CD4-positive, CD25-positive, alpha-beta regulatory T cell (primary cell): ENCODE measurements around the gene CNOT3. TPM values are rescaled to one million over a fixed set of nuclear protein-coding genes. Genes with fewer than 3 reads are reported as not detected.
"Not testable (repeated sequence)": the region's sequence is repeated elsewhere in the genome, so short reads cannot be mapped to it uniquely, and the experiment has no call there.

Source experiments
- ATAC-seq, 2 donors: fragments of 150-1000 bp; cut with Tn5 transposase; one replicate each; pipeline ENCODE4 v1.10.0; 2021; ENCODE audit warnings: low read depth in 2 of 2, moderate number of reproducible peaks in 2 of 2, moderate library complexity in 1 of 2
- DNase-seq, 3 donors: peaks; one replicate each; pipeline versions ENCODE4 v3.0.0 to v3.0.0-alpha.2; 2012 to 2022; ENCODE audit warnings: mixed read lengths in 1 of 3
- H3K27ac ChIP-seq: one replicate; pipeline ENCODE4 v1.7.0; 2013; ENCODE audit warnings: mild to moderate bottlenecking, low read length; ENCODE audit not compliant: insufficient read depth, poor library complexity, severe bottlenecking
- H3K27me3 ChIP-seq: one replicate; pipeline ENCODE4 v1.7.0; 2013; ENCODE audit warnings: low read length; ENCODE audit not compliant: control insufficient read depth, insufficient read depth
- H3K36me3 ChIP-seq: one replicate; pipeline ENCODE4 v1.7.0; 2013; ENCODE audit warnings: mild to moderate bottlenecking, low read length, moderate library complexity; ENCODE audit not compliant: control insufficient read depth, insufficient read depth
- H3K4me1 ChIP-seq: 2 replicates; pipeline ENCODE4 v1.7.0; 2013; ENCODE audit warnings: mild to moderate bottlenecking, low read length; ENCODE audit not compliant: insufficient read depth, control insufficient read depth, poor library complexity, severe bottlenecking
- H3K4me3 ChIP-seq: one replicate; pipeline ENCODE4 v1.7.0; 2013; ENCODE audit warnings: low read depth, mild to moderate bottlenecking, low read length, moderate library complexity
- H3K9me3 ChIP-seq, 2 experiments: 1 replicate in 1 of 2; 2 replicates in 1 of 2; pipeline ENCODE4 v1.7.0; 2013; ENCODE audit warnings: low read length in 2 of 2, mild to moderate bottlenecking in 1 of 2, moderate library complexity in 1 of 2; ENCODE audit not compliant: control insufficient read depth in 2 of 2
- H3K27ac Mint-ChIP-seq, 3 donors: one replicate each; pipeline ENCODE4 v1.8.0; 2020 to 2022; ENCODE audit warnings: mild to moderate bottlenecking in 3 of 3, mixed read lengths in 3 of 3, moderate library complexity in 2 of 3
- H3K27me3 Mint-ChIP-seq: one replicate; pipeline ENCODE4 v1.8.0; 2022; ENCODE audit warnings: mild to moderate bottlenecking, mixed read lengths
- H3K36me3 Mint-ChIP-seq: one replicate; pipeline ENCODE4 v1.8.0; 2020; ENCODE audit warnings: mixed read lengths
- H3K4me1 Mint-ChIP-seq, 4 donors: one replicate each; pipeline ENCODE4 v1.8.0; 2020 to 2022; ENCODE audit warnings: mixed read lengths in 4 of 4, mild to moderate bottlenecking in 1 of 4
- H3K4me3 Mint-ChIP-seq, 4 donors: one replicate each; pipeline ENCODE4 v1.8.0; 2020 to 2022; ENCODE audit warnings: mild to moderate bottlenecking in 4 of 4, mixed read lengths in 4 of 4, moderate library complexity in 3 of 4
- H3K9me3 Mint-ChIP-seq, 7 donors: one replicate each; pipeline ENCODE4 v1.8.0; 2020 to 2022; ENCODE audit warnings: mixed read lengths in 7 of 7, mild to moderate bottlenecking in 3 of 7, moderate library complexity in 2 of 7
- polyA plus RNA-seq, 4 donors: library from polyadenylated mRNA; unstranded; fragments of 300-500 nt; fragmentation: Illumina TruSeq; gene quantifications; one replicate each; pipeline ENCODE4 v1.2.3, GENCODE V29; 2021
- total RNA-seq: library from RNA; stranded (reverse); gene quantifications from one replicate; pipeline ENCODE4 v1.2.3, GENCODE V29; 2022

The CNOT3 gene
- total and polyA plus RNA-seq, 5 donors from 2014 or later, result 3.9 to 56.9 (median 6.1) TPM

DNA sequence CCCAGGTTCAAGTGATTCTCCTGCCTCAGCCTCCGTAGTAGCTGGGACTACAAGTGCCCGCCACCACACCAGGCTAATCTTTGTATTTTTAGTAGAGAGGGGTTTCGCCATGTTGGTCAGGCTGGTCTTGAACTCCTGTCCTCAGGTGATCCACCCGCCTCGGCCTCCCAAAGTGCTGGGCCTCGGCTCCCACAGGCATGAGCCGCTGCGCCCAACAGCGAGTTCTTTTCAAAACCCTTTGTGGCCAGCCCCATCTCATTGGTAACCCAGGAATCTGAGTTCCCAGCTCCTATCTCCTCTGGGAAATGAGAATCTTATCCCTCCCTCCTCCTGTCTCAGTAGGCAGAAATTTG lies 37.7 kb upstream of the CNOT3 start:
- H3K4me3 ChIP-seq, H3K27me3 ChIP-seq, H3K9me3 ChIP-seq, H3K36me3 Mint-ChIP-seq, H3K27ac ChIP-seq, ATAC-seq, DNase-seq, H3K27ac Mint-ChIP-seq, H3K9me3 Mint-ChIP-seq, H3K36me3 ChIP-seq: not testable (repeated sequence)
- H3K4me1 Mint-ChIP-seq, result peaks cover 9 to 34% (median 16%) of the 10 kb centered on the region in 4 donors
- H3K27me3 Mint-ChIP-seq, result peaks cover 12% of the 10 kb centered on the region
- H3K4me1 ChIP-seq, result peaks cover 19% of the 10 kb centered on the region
- H3K4me3 Mint-ChIP-seq, result peak overlapping the region in 1 of 4 donors; percentile 43

DNA sequence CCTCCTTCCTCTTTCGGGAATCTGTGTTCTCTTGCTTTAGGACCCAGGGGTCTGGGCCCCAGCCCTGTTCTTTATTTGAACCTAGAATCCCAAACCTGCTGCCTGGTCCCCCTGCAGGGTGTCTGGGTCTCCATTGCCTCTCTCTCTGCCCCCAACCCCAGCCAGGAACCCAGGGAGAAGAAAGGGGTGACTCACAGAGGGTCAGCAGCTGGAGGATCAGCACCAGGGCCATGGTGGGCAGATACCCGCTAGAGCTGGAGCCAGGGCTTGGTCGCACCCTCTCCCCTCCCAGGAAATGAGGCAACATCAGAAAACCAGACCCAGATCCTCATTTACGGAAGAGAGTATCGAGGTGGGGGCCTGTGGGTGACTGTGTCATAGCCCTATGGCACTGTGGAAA lies 37.0 kb upstream of the CNOT3 start, which contains the start of gene OSCAR:
TSS of gene OSCAR (minus strand) at position 243 of the 400 bp plus-strand sequence. CDS start at position 232, 11 bp downstream.
- peaks cover 3% of the 10 kb centered on the region for H3K36me3 Mint-ChIP-seq
- DNase-seq (no peak), ATAC-seq (no peak)
- H3K4me1 Mint-ChIP-seq, result peaks cover 11 to 39% (median 17%) of the 10 kb centered on the region in 4 donors
- Histone ChIP-seq H3K4me1 (peaks cover 16% of the 10 kb centered on the region), H3K9me3 (no peaks in the 10 kb centered on the region), H3K4me3 (no peak within 1 kb of the TSS), H3K27me3 (no peaks in the 10 kb centered on the region), H3K36me3 (peaks cover 3% of the 10 kb centered on the region), H3K27ac (no peak within 1 kb of the TSS)
- H3K9me3 Mint-ChIP-seq, result no peaks in the 10 kb centered on the region
- peak within 1 kb of the TSS; percentile 53 to 99 (median 74) for H3K4me3 Mint-ChIP-seq
- H3K27me3 Mint-ChIP-seq, result peaks cover 12% of the 10 kb centered on the region
- H3K27ac Mint-ChIP-seq, result peak within 1 kb of the TSS; percentile 8 to 65 (median 49)

DNA sequence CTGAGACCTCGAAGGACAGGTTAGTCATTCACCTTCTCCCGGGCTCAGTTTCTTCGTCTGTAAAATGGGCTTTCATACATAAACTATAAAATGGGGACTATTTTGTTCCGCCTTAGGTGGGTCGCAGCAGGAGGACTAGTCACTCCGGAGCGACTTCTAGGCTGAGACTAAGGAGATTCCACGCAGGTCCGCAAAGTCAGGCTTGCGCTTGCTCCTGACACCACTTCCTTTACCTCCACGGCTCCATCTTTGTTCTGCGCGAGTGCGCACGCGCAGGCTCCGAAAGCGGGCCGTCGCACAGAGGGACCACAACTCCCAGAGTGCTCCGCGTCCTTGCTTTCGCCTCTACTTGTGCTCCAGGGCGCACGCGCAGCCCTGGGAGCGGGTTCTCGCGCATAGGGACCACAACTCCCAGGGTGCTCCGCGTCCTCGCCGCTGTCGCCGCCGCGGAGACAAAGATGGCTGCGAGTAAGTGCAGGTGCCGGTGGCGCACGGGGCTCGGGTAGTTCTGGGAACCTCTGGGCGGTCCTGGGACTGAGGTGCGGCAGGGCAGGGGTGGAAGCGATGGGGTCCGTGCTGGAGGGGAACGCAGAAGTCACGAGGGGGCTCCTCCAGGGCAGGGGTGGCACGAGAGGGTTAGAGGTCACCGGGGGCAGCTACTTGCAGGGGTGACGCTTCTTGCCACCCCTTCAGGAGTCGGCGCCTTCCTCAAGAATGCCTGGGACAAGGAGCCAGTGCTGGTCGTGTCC lies 35.0 kb upstream of the CNOT3 start, which contains the start of gene NDUFA3:
TSS of gene NDUFA3 (plus strand) at position 435 of the 749 bp plus-strand sequence. CDS start at position 459, 24 bp downstream.
- H3K27me3 Mint-ChIP-seq, result peaks cover 5% of the 10 kb centered on the region
- H3K9me3 Mint-ChIP-seq, result no peaks in the 10 kb centered on the region
- peaks cover 12% of the 10 kb centered on the region for H3K4me1 ChIP-seq
- H3K27ac ChIP-seq, result peak within 1 kb of the TSS; percentile 74
- H3K4me3 Mint-ChIP-seq, result peak within 1 kb of the TSS; percentile 86 to 99 (median 98)
- peaks cover 17% of the 10 kb centered on the region for H3K36me3 Mint-ChIP-seq
- H3K27me3 ChIP-seq, result no peaks in the 10 kb centered on the region
- peaks cover 21% of the 10 kb centered on the region for H3K36me3 ChIP-seq
- ATAC-seq (peak; percentile 99), DNase-seq (peak; percentile 97 to 99 (median 98))
- H3K4me3 ChIP-seq, result peak within 1 kb of the TSS; percentile 86
- H3K4me1 Mint-ChIP-seq, result peaks cover 9 to 39% (median 14%) of the 10 kb centered on the region in 4 donors
- peak within 1 kb of the TSS; percentile 93 to 98 (median 94) for H3K27ac Mint-ChIP-seq
- H3K9me3 ChIP-seq, result no peaks in the 10 kb centered on the region

DNA sequence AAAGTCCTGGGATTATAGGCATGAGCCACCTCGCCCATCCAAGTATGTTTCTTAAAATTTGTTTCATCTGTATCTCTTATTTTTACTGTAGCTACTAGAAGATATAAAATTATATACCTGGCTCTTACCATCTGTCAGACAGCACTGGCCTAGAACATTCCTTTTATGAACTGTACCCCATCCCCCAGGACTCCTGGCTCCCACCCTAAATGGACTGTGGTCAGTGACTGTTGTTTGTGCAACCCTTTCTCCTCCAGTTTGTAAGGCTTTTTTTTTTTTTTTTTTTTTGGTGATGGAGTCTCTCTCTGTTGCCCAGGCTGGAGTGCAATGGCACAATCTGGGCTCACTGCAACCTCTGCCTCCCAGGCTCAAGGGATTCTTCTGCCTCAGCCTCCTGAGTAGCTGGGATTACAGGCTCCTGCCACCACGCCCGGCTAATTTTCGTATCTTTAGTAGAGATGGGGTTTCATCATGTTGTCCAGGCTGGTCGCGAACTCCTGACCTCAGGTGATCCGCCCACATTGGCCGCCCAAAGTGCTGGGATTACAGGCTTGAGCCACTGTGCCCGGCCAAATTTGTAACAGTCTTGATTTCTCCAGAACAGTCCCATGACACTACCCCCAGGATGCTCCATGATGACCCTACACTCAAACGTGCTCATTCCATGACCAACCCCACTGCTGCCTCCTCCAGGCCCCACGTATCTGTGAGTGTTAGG lies 32.4 kb upstream of the CNOT3 start:
- Histone ChIP-seq H3K27ac (no peak overlapping the region), H3K27me3 (no peaks in the 10 kb centered on the region), H3K36me3 (peaks cover 44% of the 10 kb centered on the region), H3K4me3 (no peak overlapping the region), H3K4me1 (peaks cover 12% of the 10 kb centered on the region), H3K9me3 (no peaks in the 10 kb centered on the region)
- Mint-ChIP-seq H3K27me3 (peaks cover 5% of the 10 kb centered on the region), H3K36me3 (peaks cover 18% of the 10 kb centered on the region), H3K4me1 (peaks cover 10 to 41% (median 14%) of the 10 kb centered on the region in 4 donors), H3K27ac (peak overlapping the region in 1 of 3 donors; percentile 38), H3K4me3 (peak overlapping the region; percentile 38 to 86 (median 63)), H3K9me3 (no peaks in the 10 kb centered on the region)
- no peak for ATAC-seq
- DNase-seq, result no peak

DNA sequence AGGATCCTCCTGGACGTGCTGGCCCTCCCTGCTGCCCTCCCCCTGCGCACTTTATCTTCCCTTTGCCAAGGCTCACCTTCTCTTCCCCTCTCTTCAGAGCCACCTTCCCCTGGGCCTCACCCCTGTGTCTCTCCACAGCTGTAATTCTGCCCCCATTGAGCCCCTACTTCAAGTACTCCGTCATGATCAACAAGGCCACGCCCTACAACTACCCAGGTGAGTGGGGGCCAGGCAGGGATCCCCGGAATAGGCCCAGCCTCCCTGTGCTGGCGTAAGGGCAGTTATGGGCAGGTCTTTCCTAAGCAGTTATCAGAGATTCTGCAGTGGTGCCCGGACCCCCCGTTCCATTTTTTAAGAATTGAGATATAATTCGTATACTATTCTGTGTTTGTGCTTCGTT lies 31.8 kb upstream of the CNOT3 start:
- Mint-ChIP-seq H3K4me1 (peaks cover 11 to 42% (median 14%) of the 10 kb centered on the region in 4 donors), H3K27me3 (peaks cover 5% of the 10 kb centered on the region), H3K4me3 (peak overlapping the region in 3 of 4 donors; percentile 38 to 86 (median 74)), H3K27ac (no peak overlapping the region), H3K9me3 (no peaks in the 10 kb centered on the region), H3K36me3 (peaks cover 21% of the 10 kb centered on the region)
- Histone ChIP-seq H3K27me3 (no peaks in the 10 kb centered on the region), H3K36me3 (peaks cover 48% of the 10 kb centered on the region), H3K9me3 (no peaks in the 10 kb centered on the region), H3K27ac (no peak overlapping the region), H3K4me1 (peaks cover 12% of the 10 kb centered on the region), H3K4me3 (no peak overlapping the region)
- no peak for DNase-seq
- ATAC-seq, result no peak

DNA sequence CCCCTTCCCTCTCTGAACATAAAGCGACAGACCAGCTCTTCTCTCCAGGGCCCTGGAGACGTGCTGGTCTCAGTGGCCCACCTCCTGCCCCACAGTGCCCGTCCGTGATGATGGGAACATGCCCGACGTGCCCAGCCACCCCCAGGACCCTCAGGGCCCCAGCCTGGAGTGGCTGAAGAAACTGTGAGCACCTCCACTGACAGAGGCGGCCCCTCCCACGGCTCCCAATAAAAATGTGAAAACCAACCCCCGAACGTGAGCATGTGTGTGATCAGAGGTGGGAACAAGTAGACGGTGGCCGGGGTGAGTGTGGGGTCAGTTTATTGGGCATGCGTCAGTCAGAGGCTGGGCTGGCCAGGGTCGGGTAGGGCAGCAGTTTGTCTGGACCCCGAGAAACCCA lies 30.8 kb upstream of the CNOT3 start:
- ATAC-seq (no peak), DNase-seq (no peak)
- Histone ChIP-seq H3K27ac (no peak overlapping the region), H3K4me1 (peaks cover 12% of the 10 kb centered on the region), H3K4me3 (no peak overlapping the region), H3K27me3 (no peaks in the 10 kb centered on the region), H3K36me3 (peaks cover 51% of the 10 kb centered on the region), H3K9me3 (no peaks in the 10 kb centered on the region)
- H3K9me3 Mint-ChIP-seq, result no peaks in the 10 kb centered on the region
- peak overlapping the region in 1 of 4 donors; percentile 13 for H3K4me3 Mint-ChIP-seq
- peaks cover 6 to 38% (median 14%) of the 10 kb centered on the region in 4 donors for H3K4me1 Mint-ChIP-seq
- H3K27me3 Mint-ChIP-seq, result peaks cover 5% of the 10 kb centered on the region
- peak overlapping the region in 1 of 3 donors; percentile 32 for H3K27ac Mint-ChIP-seq
- peaks cover 23% of the 10 kb centered on the region for H3K36me3 Mint-ChIP-seq

DNA sequence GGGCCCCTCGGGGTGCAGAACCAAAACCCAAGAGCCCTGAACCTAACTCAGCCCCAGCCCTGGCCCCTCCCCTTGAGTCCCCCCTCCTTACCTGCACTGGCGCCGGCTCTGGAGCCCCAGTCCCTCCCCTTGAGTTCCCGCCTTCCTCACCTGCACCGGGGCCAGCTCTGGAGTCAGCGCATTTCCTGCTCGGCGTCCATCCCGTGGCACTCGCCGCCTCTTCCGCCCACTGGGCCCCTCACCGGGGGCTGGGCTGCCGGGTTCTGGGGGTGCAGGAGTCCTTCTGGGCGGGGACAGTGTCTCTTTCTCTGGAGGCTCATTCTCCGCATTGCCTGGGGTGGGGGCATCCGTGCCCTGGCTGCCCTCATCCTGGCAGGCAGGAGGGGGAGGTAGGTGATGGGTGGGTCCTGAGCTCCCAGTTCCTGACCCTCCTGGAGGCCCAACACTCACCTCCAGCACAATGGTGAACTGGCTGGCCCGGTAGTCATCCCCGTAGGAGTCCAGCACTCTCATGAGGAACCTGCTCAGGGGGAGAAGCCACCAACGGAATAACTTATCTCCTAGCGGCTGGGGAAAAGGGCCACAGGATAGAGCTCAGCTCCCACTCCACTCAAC lies 29.6 kb upstream of the CNOT3 start:
- DNase-seq, result no peak
- Mint-ChIP-seq H3K27me3 (no peaks in the 10 kb centered on the region), H3K27ac (no peak overlapping the region)

More for the DNA sequence above, 29.6 kb upstream of the CNOT3 start:
- H3K9me3 ChIP-seq, result no peaks in the 10 kb centered on the region
- no peaks in the 10 kb centered on the region for H3K27me3 ChIP-seq
- peaks cover 51% of the 10 kb centered on the region for H3K36me3 ChIP-seq
- Mint-ChIP-seq H3K36me3 (peaks cover 23% of the 10 kb centered on the region), H3K9me3 (no peaks in the 10 kb centered on the region), H3K4me3 (peak overlapping the region in 1 of 4 donors; percentile 49), H3K4me1 (peaks cover 0 to 34% (median 7%) of the 10 kb centered on the region in 4 donors)
- H3K27ac ChIP-seq, result no peak overlapping the region
- H3K4me3 ChIP-seq, result no peak overlapping the region
- ATAC-seq, result no peak
- H3K4me1 ChIP-seq, result peaks cover 7% of the 10 kb centered on the region
